K562 (cell line): Measurements from ENCODE around the gene RSU1. TPM values are rescaled to one million over a fixed set of nuclear protein-coding genes. Genes with fewer than 3 reads are reported as not detected.

Experiments
- ATAC-seq: fragments of 200-7000 bp; cut with Tn5 transposase; 3 replicates; pipeline ENCODE4 v1.9.1; 2020; ENCODE audit warnings: moderate library complexity
- BruUV-seq: library from RNA; stranded (reverse); fragments of 400-500 nt; replicated peaks from 2 replicates; lab custom pipeline; 2021; lab: Mats Ljungman, UMichigan
- CTCF ChIA-PET: fragments of 300-600 bp; formaldehyde crosslinking; extraction: SDS; loops from one replicate; lab custom pipeline; 2021; ENCODE audit warnings: low intra/inter-chr PET ratio; lab: Yijun Ruan, JAX
- POLR2A ChIA-PET: fragments of 300-600, 350-650 bp; sonication (Branson Sonifier 250); formaldehyde crosslinking; extraction: SDS; loops from one replicate; lab custom pipeline; 2021; ENCODE audit warnings: antibody characterized with exemption, inconsistent platforms; lab: Yijun Ruan, JAX
- DNase-seq, 4 experiments: peaks; one replicate each; pipeline versions ENCODE4 v3.0.0 to v3.0.0-alpha.2; 2011 to 2018; ENCODE audit warnings: low spot score in 3 of 4, mixed read lengths in 3 of 4; ENCODE audit errors: extremely low read depth in 1 of 4
- FAIRE-seq: peaks from 2 replicates; lab custom pipeline; 2011; peaks lifted over from hg19 to GRCh38; lab: Jason Lieb, UNC
- H2AFZ ChIP-seq: 2 replicates; pipeline ENCODE4 v1.6.0; 2011; ENCODE audit warnings: low read depth, low read length, control low read depth, inconsistent platforms
- H3K27ac ChIP-seq: fragments of 200-600 bp; 3 replicates; pipeline ENCODE4 v1.8.0; 2011; ENCODE audit warnings: low read depth, mild to moderate bottlenecking, control low read depth, inconsistent platforms, low read length, moderate library complexity, mixed read lengths; ENCODE audit errors: extremely low read depth
- H3K27me3 ChIP-seq, 2 experiments: fragments of 300-600 bp in 1 of 2; 2 replicates in 1 of 2; 3 replicates in 1 of 2; pipeline versions ENCODE4 v1.6.0 to v1.8.0; 2011; ENCODE audit warnings: inconsistent platforms in 2 of 2, low read length in 2 of 2, mild to moderate bottlenecking in 1 of 2, mixed read lengths in 1 of 2, moderate library complexity in 1 of 2; ENCODE audit not compliant: control insufficient read depth in 2 of 2, insufficient read depth in 2 of 2
- H3K36me3 ChIP-seq: fragments of 300-600 bp; 3 replicates; pipeline ENCODE4 v1.8.0; 2011; ENCODE audit warnings: mild to moderate bottlenecking, low read length, inconsistent platforms; ENCODE audit not compliant: control insufficient read depth, insufficient read depth
- H3K4me1 ChIP-seq, 2 experiments: fragments of 200-600 bp in 1 of 2; replicated peaks in 1 of 2; 2 replicates in 1 of 2; 3 replicates in 1 of 2; pipeline versions ENCODE4 v1.5.1 to v1.8.0; 2011; ENCODE audit warnings: inconsistent platforms in 2 of 2, low read length in 2 of 2, mild to moderate bottlenecking in 1 of 2, mixed read lengths in 1 of 2, moderate library complexity in 1 of 2; ENCODE audit not compliant: control insufficient read depth in 2 of 2, insufficient read depth in 2 of 2
- H3K4me2 ChIP-seq: 2 replicates; pipeline ENCODE4 v1.6.1; 2011; ENCODE audit warnings: low read length, control low read depth, inconsistent platforms, mixed read lengths; ENCODE audit not compliant: insufficient read depth
- H3K4me3 ChIP-seq: fragments of 200-600 bp; sonication (generic), shearing (Covaris generic); 2 replicates; pipeline ENCODE4 v1.5.1; 2016; ENCODE audit warnings: control low read depth, inconsistent platforms
- H3K79me2 ChIP-seq: fragments of 200-600 bp; 3 replicates; pipeline ENCODE4 v1.8.0; 2011; ENCODE audit warnings: low read length, inconsistent platforms; ENCODE audit not compliant: control insufficient read depth, insufficient read depth
- H3K9ac ChIP-seq, 2 experiments: 2 replicates each; pipeline versions ENCODE4 v1.6.0 to v1.6.1; 2011; ENCODE audit warnings: low read depth in 2 of 2, low read length in 2 of 2, control low read depth in 1 of 2, inconsistent platforms in 1 of 2, mild to moderate bottlenecking in 1 of 2, mixed read lengths in 1 of 2; ENCODE audit not compliant: insufficient read depth in 1 of 2
- H3K9me1 ChIP-seq: one replicate; pipeline ENCODE4 v1.6.0; 2011; ENCODE audit warnings: inconsistent platforms, mild to moderate bottlenecking, low read length, moderate library complexity; ENCODE audit not compliant: control insufficient read depth, insufficient read depth
- H3K9me3 ChIP-seq: replicated peaks from 2 replicates; pipeline ENCODE4 v1.5.1; 2011; ENCODE audit warnings: low read depth, low read length, inconsistent platforms; ENCODE audit not compliant: control insufficient read depth, insufficient read depth
- H4K20me1 ChIP-seq: replicated peaks from 2 replicates; pipeline ENCODE4 v1.6.1; 2011; ENCODE audit warnings: low read length, inconsistent platforms, mixed read lengths; ENCODE audit not compliant: control insufficient read depth, insufficient read depth
- AFF4 ChIP-seq: sonication (generic); formaldehyde crosslinking; IDR thresholded peaks from 2 replicates; pipeline ENCODE4 v1.8.0; 2023; ENCODE audit warnings: mild to moderate bottlenecking, missing genetic modification reagents
- BRCA1 ChIP-seq, 2 experiments: fragments of 450-650 bp in 1 of 2; sonication (generic) in 1 of 2; formaldehyde crosslinking in 1 of 2; IDR thresholded peaks; 2 replicates each; pipeline versions ENCODE4 v1.5.0 to v1.6.1; 2017 to 2020; ENCODE audit warnings: mild to moderate bottlenecking in 1 of 2, missing genetic modification reagents in 1 of 2
- BRD9 ChIP-seq: fragments of 450-650 bp; IDR thresholded peaks from 2 replicates; pipeline ENCODE4 v1.6.1; 2018; ENCODE audit warnings: low read depth; ENCODE audit not compliant: partially characterized antibody
- CSDE1 ChIP-seq, 2 experiments: fragments of 450-650 bp; IDR thresholded peaks; 2 replicates each; pipeline ENCODE4 v1.6.1; 2016; ENCODE audit warnings: mild to moderate bottlenecking in 1 of 2
- DLX4 ChIP-seq: fragments of 250-450 bp; sonication (Bioruptor Pico); IDR thresholded peaks from 2 replicates; pipeline ENCODE4 v1.6.1; 2021; ENCODE audit warnings: mild to moderate bottlenecking
- FOXP1 ChIP-seq: sonication (generic); formaldehyde crosslinking; IDR thresholded peaks from 2 replicates; pipeline ENCODE4 v1.8.0; 2022; ENCODE audit warnings: mild to moderate bottlenecking, missing genetic modification reagents
- RAD51 ChIP-seq: fragments of 450-650 bp; IDR thresholded peaks from 2 replicates; pipeline ENCODE4 v1.7.1; 2016; ENCODE audit warnings: low read depth, mild to moderate bottlenecking, borderline replicate concordance
- U2AF2 ChIP-seq: fragments of 200-400 bp; formaldehyde crosslinking; optimal IDR thresholded peaks from 2 replicates; pipeline ENCODE3; 2017; ENCODE audit warnings: low read depth, mild to moderate bottlenecking, low read length
- ZNF134 ChIP-seq: fragments of 250-450 bp; sonication (Bioruptor Pico); conservative IDR thresholded peaks from 2 replicates; pipeline ENCODE4 v1.4.0; 2020
- ZNF318 ChIP-seq, 2 experiments: fragments of 450-650 bp; IDR thresholded peaks; 2 replicates each; pipeline ENCODE4 v1.6.1; 2016; ENCODE audit warnings: mild to moderate bottlenecking in 2 of 2, borderline replicate concordance in 1 of 2, low read depth in 1 of 2, moderate library complexity in 1 of 2
- ZNF347 ChIP-seq: fragments of 450-650 bp; formaldehyde crosslinking; IDR thresholded peaks from 2 replicates; pipeline ENCODE4 v1.4.0; 2020; ENCODE audit warnings: low read depth, mild to moderate bottlenecking, moderate library complexity
- WGBS: fragments of 100-300 bp; shearing (Covaris generic); methylation state at CpG from one replicate; pipeline ENCODE4 v1.1.6; 2016; ENCODE audit warnings: low coverage, mixed read lengths; ENCODE audit not compliant: insufficient coverage; ENCODE audit errors: missing lambda C conversion rate; 5-methylcytosine and 5-hydroxymethylcytosine counted together
- in situ Hi-C: fragments of 300-500 bp; cut with MboI; formaldehyde crosslinking; loops from 4 replicates; pipeline ENCODE4 v1.15.0; 2018; ENCODE audit warnings: inconsistent platforms, mixed read lengths
- intact Hi-C: fragments of 100-400 bp; cut with micrococcal nuclease; formaldehyde crosslinking; loops from 2 replicates; pipeline ENCODE4 v1.14.2; 2022
- polyA plus RNA-seq, 8 experiments: library from polyadenylated mRNA; depleted of rRNA in 4 of 8; stranded (reverse) in 5 of 8; unstranded in 3 of 8; fragments of >200 nt; fragmentation: Nextera tagmentation in 2 of 8; fragmentation: Illumina TruSeq in 1 of 8; extraction: Ambion mirVana in 2 of 8; extraction: Trizol in 1 of 8; gene quantifications; 2 replicates each; pipeline versions ENCODE4 v1.2.1 to v1.2.3, GENCODE V29; 2011 to 2014; ENCODE audit warnings: inconsistent platforms in 1 of 8, missing spikeins in 1 of 8
- total RNA-seq, 7 experiments: library from RNA; depleted of rRNA in 6 of 7; stranded (reverse); fragments of >200 nt in 6 of 7; fragmentation: Illumina TruSeq in 2 of 7; extraction: Trizol in 2 of 7; gene quantifications; 2 replicates each; pipeline versions ENCODE4 v1.2.1 to v1.2.3, GENCODE V29; 2011 to 2021; ENCODE audit warnings: low replicate concordance in 1 of 7

The RSU1 gene
- total and polyA plus RNA-seq, 9 of the 15 experiments (the other 6 are each of a cell fraction or from before 2014, with no cell fraction given) = 18.8 to 67.3 (median 31.5) TPM

GRCh38 chr10:16643502-16643901 lies 173.7 kb downstream of the RSU1 start:
- BruUV-seq = no TSS peak
- H3K4me2 ChIP-seq = no peak overlapping the region
- H3K9me3 ChIP-seq = no peaks in the 10 kb centered on the region
- in situ Hi-C loops (no loop called here), intact Hi-C loops (no loop called here)
- no peak for ATAC-seq
- no peak overlapping the region for H3K9ac ChIP-seq
- no peaks in the 10 kb centered on the region for H3K4me1 ChIP-seq
- H2AFZ ChIP-seq = no peak overlapping the region
- WGBS = 34% methylated on average over 3 of the region's 3 CpGs
- H3K4me3 ChIP-seq = no peak overlapping the region
- CTCF ChIA-PET = no interaction called here
- no peaks in the 10 kb centered on the region for H3K79me2 ChIP-seq
- DNase-seq = no peak
- POLR2A ChIA-PET = no interaction called here
- no peak for FAIRE-seq
- H3K27me3 ChIP-seq = no peaks in the 10 kb centered on the region
- no peaks in the 10 kb centered on the region for H3K36me3 ChIP-seq
- no peak overlapping the region for H3K27ac ChIP-seq
- no peaks in the 10 kb centered on the region for H3K9me1 ChIP-seq
- no peaks in the 10 kb centered on the region for H4K20me1 ChIP-seq
- TF ChIP-seq RAD51 = no peak
- TF ChIP-seq U2AF2 = no peak
- no peak for TF ChIP-seq FOXP1
- no peak for TF ChIP-seq ZNF318 (IDR thresholded peaks at IDR 0.05; ENCODE audit: borderline replicate concordance in 1 of 2, low read depth in 1 of 2)
- TF ChIP-seq BRD9 = no peak
- TF ChIP-seq AFF4 (CRISPR knock-in tag) = no peak
- TF ChIP-seq ZNF347 (CRISPR knock-in tag) = no peak
- no peak for TF ChIP-seq BRCA1 (IDR thresholded peaks at IDR 0.05)
- no peak for TF ChIP-seq BRCA1 (CRISPR knock-in tag; IDR thresholded peaks at IDR 0.05)
- no peak for TF ChIP-seq ZNF134 (CRISPR knock-in tag)
- no peak for TF ChIP-seq CSDE1 (IDR thresholded peaks at IDR 0.05)
- no peak for TF ChIP-seq DLX4 (CRISPR knock-in tag)
